HUES64 (cell line): ENCODE data around the gene GSG1L.

Experiments used
- H3K27ac ChIP-seq: 2 replicates; pipeline ENCODE4 v1.7.0; 2013; ENCODE audit warnings: low read depth, low read length, inconsistent platforms
- H3K27me3 ChIP-seq: 2 replicates; pipeline ENCODE4 v1.6.1; 2013; ENCODE audit warnings: mild to moderate bottlenecking, low read length; ENCODE audit not compliant: insufficient read depth
- H3K36me3 ChIP-seq: 2 replicates; pipeline ENCODE4 v1.6.1; 2013; ENCODE audit warnings: mild to moderate bottlenecking, low read length; ENCODE audit not compliant: insufficient read depth
- H3K4me1 ChIP-seq: 2 replicates; pipeline ENCODE4 v1.6.1; 2013; ENCODE audit warnings: mild to moderate bottlenecking, low read length, moderate library complexity; ENCODE audit not compliant: insufficient read depth
- H3K4me3 ChIP-seq: 2 replicates; pipeline ENCODE4 v1.5.1; 2013; ENCODE audit warnings: mild to moderate bottlenecking, low read length, moderate library complexity
- H3K9ac ChIP-seq: 2 replicates; pipeline ENCODE4 v1.6.1; 2013; ENCODE audit warnings: mild to moderate bottlenecking, low read depth, low read length
- H3K9me3 ChIP-seq: 2 replicates; pipeline ENCODE4 v1.6.1; 2013; ENCODE audit warnings: low read depth, low read length; ENCODE audit not compliant: insufficient read depth
- WGBS: fragments of 150-250, 120-280 bp; methylation state at CpG from one replicate; pipeline ENCODE4 v1.1.7; 2013; ENCODE audit warnings: missing lambda C conversion rate; 5-methylcytosine and 5-hydroxymethylcytosine counted together

GSG1L gene

DNA sequence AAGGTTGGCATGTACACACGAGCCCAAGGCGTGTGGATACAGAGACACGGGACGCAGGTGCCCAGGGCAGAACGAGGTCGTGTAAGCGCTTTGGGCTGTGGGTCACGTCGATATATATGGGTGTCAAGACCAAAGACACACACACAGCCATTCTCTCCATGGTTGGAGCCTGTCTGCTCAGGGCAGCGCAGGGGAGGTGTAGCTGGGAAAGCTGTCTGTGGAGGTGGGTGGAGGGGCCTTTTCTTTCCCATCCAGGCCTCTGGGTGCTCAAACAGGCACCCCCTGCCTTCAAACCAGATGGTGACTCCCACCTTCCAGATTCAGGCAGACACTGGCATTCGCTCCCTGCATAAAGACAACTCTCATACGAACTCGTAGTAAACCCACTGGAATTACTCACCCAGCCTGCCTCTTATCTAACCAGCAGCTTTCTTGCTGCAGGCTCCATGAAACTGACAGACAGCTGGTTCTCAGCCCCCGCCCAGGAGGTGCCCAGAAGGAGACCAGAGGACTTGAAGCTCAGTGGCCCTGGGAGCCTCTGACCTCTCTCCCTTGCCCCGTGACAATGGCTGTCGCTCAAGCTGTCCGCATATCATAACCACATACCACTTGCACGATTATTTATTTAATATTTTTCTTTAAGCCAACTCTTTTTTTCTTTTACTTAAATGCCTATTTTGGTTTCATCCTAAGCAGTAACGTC lies 276.4 kb downstream of the GSG1L start:
- H3K9me3 ChIP-seq = no peaks in the 10 kb centered on the region
- H3K27ac ChIP-seq = no peak overlapping the region
- H3K36me3 ChIP-seq = no peaks in the 10 kb centered on the region
- no peaks in the 10 kb centered on the region for H3K4me1 ChIP-seq
- no peaks in the 10 kb centered on the region for H3K27me3 ChIP-seq
- H3K9ac ChIP-seq = no peak overlapping the region
- 94% methylated on average over 19 of the region's 19 CpGs for WGBS
- H3K4me3 ChIP-seq = no peak overlapping the region

DNA sequence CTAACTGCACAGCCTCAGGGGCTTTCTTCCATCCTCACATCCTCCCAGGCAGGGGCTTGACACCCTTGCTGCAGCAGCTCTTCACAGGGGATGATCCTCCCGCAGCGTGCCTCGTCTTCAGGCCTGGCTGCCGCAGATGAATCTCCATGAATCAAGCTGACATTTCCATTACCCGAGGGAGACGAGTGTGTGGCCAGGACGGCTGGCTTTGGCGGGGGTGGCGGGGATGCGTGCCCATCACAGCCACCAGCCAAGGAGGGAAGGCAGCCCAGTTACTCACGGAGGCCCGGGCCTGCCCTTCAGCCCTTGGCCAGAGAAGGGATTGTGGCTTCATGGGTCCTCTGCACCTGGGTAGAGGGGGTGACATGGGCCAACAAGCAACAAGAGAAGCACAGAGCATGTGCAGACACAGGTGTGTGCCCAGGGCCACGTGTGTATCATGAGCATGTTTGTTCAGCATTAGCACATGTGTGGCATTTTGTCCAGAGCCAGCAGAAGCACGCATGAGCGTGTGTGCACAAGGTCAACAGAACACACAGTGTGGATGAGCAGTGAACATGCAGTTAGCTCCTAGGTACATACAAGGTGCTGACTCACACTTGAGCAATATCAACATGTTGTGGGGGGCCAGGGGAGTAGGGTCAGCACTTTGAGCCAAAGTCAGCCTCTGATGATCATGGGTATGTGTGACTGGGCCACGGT lies 277.1 kb downstream of the GSG1L start:
- 92% methylated on average over 16 of the region's 16 CpGs for WGBS
- H3K27me3 ChIP-seq = no peaks in the 10 kb centered on the region
- no peaks in the 10 kb centered on the region for H3K36me3 ChIP-seq
- H3K4me1 ChIP-seq = no peaks in the 10 kb centered on the region
- no peaks in the 10 kb centered on the region for H3K9me3 ChIP-seq
- H3K9ac ChIP-seq = no peak overlapping the region
- no peak overlapping the region for H3K27ac ChIP-seq
- no peak overlapping the region for H3K4me3 ChIP-seq

GRCh38 chr16:27785307-27785678 lies 278.2 kb downstream of the GSG1L start:
- Histone ChIP-seq H3K4me3 (no peak overlapping the region), H3K4me1 (no peaks in the 10 kb centered on the region), H3K9ac (no peak overlapping the region), H3K27ac (no peak overlapping the region), H3K27me3 (no peaks in the 10 kb centered on the region), H3K36me3 (no peaks in the 10 kb centered on the region), H3K9me3 (no peaks in the 10 kb centered on the region)
- 94% methylated on average over 7 of the region's 7 CpGs for WGBS

- Histone ChIP-seq H3K27ac (no peak overlapping the region), H3K27me3 (no peaks in the 10 kb centered on the region), H3K9ac (no peak overlapping the region), H3K4me3 (no peak overlapping the region), H3K36me3 (no peaks in the 10 kb centered on the region), H3K4me1 (no peaks in the 10 kb centered on the region), H3K9me3 (no peaks in the 10 kb centered on the region)
- 90% methylated on average over 20 of the region's 20 CpGs for WGBS
These were observed 278.9 kb downstream of the GSG1L start for GRCh38 chr16:27784351-27785306.

GRCh38 chr16:27781981-27782880 lies 281.3 kb downstream of the GSG1L start:
- Histone ChIP-seq H3K27ac (no peak overlapping the region), H3K4me1 (no peaks in the 10 kb centered on the region), H3K36me3 (no peaks in the 10 kb centered on the region), H3K9ac (no peak overlapping the region), H3K4me3 (no peak overlapping the region), H3K27me3 (no peaks in the 10 kb centered on the region), H3K9me3 (no peaks in the 10 kb centered on the region)
- 87% methylated on average over 19 of the region's 19 CpGs for WGBS

DNA sequence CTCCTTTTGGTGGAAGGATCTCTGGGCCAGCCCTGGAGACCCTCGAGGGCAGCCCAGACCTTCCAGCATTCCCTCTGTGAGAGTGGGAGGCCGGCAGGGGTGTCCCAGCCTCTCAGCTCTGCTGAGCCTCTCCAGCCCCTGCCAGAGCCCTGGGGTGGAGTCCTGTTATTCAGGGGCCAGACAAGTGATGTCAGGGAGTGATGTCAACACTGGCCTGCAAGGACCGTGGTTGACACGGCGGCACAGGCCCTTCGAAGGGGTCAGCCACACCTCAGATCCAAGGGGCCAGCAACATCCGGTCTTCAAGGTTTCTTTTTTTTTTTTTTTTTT lies 282.4 kb downstream of the GSG1L start:
- no peaks in the 10 kb centered on the region for H3K4me1 ChIP-seq
- 79% methylated on average over 6 of the region's 7 CpGs for WGBS
- H3K36me3 ChIP-seq = no peaks in the 10 kb centered on the region
- no peak overlapping the region for H3K9ac ChIP-seq
- H3K4me3 ChIP-seq = no peak overlapping the region
- no peaks in the 10 kb centered on the region for H3K9me3 ChIP-seq
- H3K27ac ChIP-seq = no peak overlapping the region
- H3K27me3 ChIP-seq = no peaks in the 10 kb centered on the region

- Histone ChIP-seq H3K9ac (no peak overlapping the region), H3K36me3 (no peaks in the 10 kb centered on the region), H3K27me3 (no peaks in the 10 kb centered on the region), H3K4me3 (no peak overlapping the region), H3K4me1 (no peaks in the 10 kb centered on the region), H3K27ac (no peak overlapping the region), H3K9me3 (no peaks in the 10 kb centered on the region)
- 89% methylated on average over 8 of the region's 8 CpGs for WGBS
These were observed 282.9 kb downstream of the GSG1L start for GRCh38 chr16:27780468-27781194.

GRCh38 chr16:27779641-27780164 lies 283.8 kb downstream of the GSG1L start:
- Histone ChIP-seq H3K4me3 (no peak overlapping the region), H3K27ac (no peak overlapping the region), H3K4me1 (no peaks in the 10 kb centered on the region), H3K9ac (no peak overlapping the region), H3K9me3 (no peaks in the 10 kb centered on the region), H3K27me3 (no peaks in the 10 kb centered on the region), H3K36me3 (no peaks in the 10 kb centered on the region)
- 79% methylated on average over 23 of the region's 23 CpGs for WGBS

DNA sequence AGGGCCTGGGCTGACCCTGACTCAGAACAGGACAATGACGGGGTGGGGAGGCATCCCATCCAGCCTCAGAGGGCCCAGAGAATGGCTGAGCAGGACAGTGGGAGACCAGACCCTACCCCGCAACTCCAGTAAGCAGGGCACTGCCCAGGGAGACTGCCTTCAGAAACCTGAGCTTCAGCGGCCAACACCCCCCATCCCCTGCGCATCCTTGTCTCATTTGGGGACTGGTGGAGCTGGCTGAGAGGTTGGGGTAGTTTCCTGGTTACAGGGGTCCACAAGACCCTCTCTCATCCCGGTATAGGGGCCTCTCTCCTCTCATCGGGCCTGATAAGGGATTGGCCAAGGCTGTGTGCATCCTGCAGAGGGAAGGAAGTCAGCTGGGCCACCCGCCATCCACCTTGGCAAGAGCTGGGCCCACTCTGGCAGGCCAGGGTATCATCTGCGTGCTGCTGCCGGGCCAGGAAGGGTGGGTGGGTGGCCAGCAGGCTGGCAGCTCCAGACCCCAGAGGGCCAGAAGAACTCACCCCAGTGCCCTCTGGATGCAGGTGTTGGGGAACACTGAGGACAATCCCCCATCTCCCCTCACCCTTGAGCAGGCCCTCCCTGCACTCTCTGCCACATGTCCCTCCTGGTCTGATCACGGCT lies 284.5 kb downstream of the GSG1L start:
- Histone ChIP-seq H3K4me3 (no peak overlapping the region), H3K4me1 (no peaks in the 10 kb centered on the region), H3K27me3 (no peaks in the 10 kb centered on the region), H3K9me3 (no peaks in the 10 kb centered on the region), H3K27ac (no peak overlapping the region), H3K9ac (no peak overlapping the region), H3K36me3 (no peaks in the 10 kb centered on the region)
- 94% methylated on average over 10 of the region's 10 CpGs for WGBS
